Activated CD8-positive, alpha-beta memory T cell treated with anti-CD3 and anti-CD28 coated beads for 48 hours (primary cell): ENCODE measurements around the gene C11orf42.

Source experiments
- DNase-seq, 3 experiments: peaks; one replicate each; pipeline ENCODE4 v3.0.0-alpha.2; 2020; ENCODE audit warnings: low read depth in 2 of 3, low spot score in 2 of 3

C11orf42 gene

GRCh38 chr11:6251990-6252473 is 46.7 kb downstream of the C11orf42 start:
- DNase-seq, result no peak

- DNase-seq, result no peak
Observed at GRCh38 chr11:6253197-6253596, 47.8 kb downstream of the C11orf42 start.

- DNase-seq, result no peak
Observed at GRCh38 chr11:6258141-6258540, 52.8 kb downstream of the C11orf42 start.

- DNase-seq, result no peak
Observed at GRCh38 chr11:6258571-6259081, 53.3 kb downstream of the C11orf42 start.

- DNase-seq, result no peak
Observed at GRCh38 chr11:6260207-6260726, 54.9 kb downstream of the C11orf42 start.
